Inflammatory macrophage (primary cell): Measurements from ENCODE around the gene LOC128125822.
A peak's percentile ranks its signal among the peaks of the same experiment; 100 is the strongest.
"Not testable (repeated sequence)": the region's sequence is repeated elsewhere in the genome, so short reads cannot be mapped to it uniquely, and the experiment has no call there.

Experiments used
- DNase-seq, 2 donors: peaks; one replicate each; pipeline ENCODE4 v3.0.0-alpha.2; 2020 to 2022

LOC128125822 gene

DNA sequence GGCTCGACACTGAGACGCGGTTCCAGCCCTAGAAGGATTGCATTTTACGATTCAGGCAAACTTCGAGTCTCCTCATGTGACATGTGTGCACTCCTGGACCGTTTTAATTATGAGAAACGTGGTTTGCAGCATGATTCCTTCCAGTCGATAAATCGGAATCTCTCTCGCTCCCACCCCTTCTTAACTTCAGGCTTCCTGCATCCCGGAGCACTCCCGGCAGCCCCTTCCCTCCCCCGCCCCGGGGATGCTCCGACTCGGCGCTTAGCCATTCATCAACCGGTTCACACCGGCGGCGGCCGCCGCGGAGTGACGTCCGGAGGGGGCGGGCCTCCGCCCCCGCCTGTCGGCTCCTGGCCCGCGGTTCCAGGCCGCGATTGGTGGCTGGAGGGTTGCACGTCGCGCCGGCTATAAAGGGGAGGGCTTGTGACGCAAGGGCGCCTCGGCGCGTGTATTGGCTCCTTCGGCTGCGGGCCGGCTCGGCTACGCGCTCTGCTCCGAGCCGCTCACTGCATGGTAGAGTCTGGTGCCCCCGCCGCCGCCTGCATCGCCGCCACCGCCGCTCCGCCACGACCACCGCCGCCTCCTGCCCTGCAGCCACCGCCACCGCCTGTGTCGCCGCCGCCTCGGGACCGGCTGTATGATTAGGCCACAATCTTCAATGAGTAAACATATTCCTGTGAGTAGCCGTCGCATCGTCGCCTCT lies at the start of gene LOC128125822, which contains the start of gene PTP4A1:
Gene LOC128125822, plus strand, starts transcription at position 437 of the 703 bp plus-strand sequence.
Gene PTP4A1, plus strand, starts transcription at position 437 of the 703 bp plus-strand sequence. CDS start 4,401 bp downstream, outside the sequence.
- DNase-seq, result peak; percentile 98

DNA sequence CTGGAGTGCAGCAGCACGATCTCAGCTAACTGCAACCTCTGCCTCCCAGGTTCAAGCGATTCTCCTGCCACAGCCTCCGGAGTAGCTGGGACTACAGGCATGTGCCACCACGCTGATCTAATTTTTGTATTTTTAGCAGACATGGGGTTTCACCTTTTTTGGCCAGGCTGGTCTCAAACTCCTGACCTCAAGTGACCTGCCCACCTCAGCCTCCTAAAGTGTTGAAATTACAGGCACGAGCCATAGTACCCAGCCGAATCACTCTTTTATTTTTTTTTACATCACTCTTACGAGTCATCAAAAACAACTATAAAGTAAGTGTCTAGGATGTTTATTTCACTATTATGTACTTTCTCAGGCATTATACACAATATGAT lies 49.4 kb upstream of the LOC128125822 start:
- DNase-seq, result not testable (repeated sequence)

DNA sequence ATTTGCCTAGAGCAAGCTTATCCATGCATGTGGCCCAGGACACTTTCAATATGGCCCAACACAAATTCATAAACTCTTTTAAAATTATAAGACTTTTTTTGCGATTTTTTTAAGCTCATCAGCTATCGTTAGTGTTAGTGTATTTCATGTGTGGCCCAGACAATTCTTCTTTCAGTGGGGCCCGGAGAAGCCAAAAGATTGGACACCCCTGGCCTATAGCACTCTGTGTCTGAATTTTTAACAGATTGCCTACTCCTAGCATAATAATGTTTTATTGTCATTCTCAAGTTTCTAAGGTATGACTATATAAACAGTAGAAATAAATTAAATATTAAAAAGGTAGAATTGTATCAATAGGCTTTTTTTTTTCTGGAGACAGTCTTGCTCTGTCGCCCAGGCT lies 48.6 kb upstream of the LOC128125822 start:
- DNase-seq, result no peak

DNA sequence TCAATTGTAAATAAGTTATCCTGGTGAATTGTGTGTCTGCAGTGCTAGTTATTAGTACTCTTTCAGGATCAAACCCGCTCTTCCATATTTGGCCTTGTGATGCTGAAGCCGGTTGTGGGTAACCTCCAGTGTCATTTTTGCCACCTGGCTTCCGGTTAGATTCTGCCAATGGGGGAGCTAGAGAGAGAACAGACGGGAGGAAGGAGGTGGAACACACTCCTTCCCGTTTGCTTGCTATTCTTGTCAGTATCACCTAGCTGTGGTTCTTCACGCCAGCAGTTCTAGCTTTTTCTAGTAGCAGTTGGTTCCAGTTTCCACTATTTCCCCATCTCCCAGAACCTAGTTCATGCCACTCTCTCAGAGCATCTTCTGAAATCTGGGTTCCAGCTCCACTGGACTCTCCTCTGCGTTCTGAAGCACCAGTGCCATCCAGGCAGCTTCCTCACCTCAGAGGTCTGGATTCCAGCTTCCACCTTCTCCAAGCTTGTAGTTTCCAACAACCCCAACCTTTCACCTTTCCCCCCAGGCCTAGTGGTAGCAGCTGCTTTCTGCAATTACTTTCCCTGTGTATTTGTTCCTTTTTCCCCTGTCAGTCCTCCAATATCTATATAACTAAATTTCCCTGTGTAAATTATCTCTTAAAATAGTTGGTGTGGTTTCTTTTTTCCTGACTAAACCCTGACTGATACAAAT lies 46.9 kb upstream of the LOC128125822 start:
- DNase-seq, result no peak

DNA sequence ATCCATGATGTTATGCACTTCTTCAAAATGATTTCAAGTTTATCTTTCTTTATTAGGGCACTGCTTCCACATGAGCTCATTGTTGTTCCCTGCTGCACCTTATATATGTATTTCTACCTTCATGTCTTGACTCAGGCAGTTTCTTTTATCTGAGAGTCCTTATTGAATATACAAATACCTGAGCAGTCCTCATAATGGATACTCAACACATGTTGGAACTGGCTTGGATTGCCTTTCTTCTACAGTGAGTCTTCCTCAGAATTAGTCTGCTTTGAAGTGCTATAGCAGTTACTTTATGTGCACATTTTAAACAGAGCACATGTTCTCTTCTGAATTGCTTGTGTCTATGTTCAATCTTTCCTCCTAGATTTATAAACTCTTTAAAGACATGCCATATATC lies 45.3 kb upstream of the LOC128125822 start:
- no peak for DNase-seq

DNA sequence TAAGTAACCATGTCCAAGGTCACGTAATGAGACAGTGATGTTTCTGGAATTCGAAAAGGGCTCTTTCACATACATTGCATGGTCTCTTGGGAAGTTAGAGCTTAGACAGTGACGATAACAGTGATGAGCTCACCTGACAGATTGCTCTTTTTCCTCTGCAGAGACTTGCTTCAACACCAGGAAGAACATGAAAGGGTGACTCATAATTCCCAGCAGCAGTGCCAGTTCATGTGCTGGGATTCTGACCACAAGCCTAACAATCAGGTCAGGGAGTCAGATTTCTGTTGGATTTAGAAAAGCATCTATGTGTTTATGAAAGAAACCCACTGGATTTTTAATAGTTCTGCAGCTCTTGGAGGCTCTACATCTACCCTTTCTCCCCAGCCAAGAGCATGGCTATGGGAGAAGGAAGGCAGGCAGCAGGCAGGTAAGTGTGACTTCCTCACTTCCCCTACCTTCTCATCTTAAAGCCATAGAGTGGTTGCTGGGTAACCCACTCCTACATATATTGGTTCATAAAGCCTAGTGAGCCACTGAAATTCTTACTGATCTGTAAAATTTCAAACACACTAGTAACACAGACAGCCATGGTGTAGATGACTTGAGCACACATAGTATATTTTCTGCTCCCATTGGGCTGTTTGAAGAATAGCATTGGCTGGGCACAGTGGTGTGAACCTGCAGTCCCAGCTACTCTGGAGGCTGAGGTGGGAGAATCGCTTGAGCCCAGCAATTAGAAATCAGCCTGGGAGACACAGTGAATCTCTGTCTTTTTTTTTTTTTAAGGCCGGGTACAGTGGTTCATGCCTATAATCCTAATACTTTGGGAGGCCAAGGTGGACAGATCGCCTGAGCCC lies 44.4 kb upstream of the LOC128125822 start:
- DNase-seq, result no peak

DNA sequence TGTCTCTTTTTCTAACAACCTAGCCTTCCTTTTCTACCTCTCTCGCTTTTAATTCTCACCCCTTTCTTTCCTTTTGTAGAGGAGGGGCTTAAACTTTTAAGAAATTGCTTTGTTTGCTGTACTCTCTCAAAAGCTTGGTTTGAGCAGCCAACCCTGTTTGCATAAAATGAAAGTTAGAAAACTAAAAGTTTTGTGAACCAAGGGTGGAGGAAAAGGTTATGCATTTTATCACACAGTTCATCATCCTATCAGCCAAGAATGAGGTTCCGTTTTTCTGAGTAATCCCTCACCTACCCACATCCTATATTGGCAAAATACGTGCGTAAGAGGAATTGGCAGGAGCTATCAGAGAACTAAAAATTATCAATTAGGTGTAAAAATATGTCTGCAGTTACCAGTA lies 42.8 kb upstream of the LOC128125822 start:
- DNase-seq, result no peak

DNA sequence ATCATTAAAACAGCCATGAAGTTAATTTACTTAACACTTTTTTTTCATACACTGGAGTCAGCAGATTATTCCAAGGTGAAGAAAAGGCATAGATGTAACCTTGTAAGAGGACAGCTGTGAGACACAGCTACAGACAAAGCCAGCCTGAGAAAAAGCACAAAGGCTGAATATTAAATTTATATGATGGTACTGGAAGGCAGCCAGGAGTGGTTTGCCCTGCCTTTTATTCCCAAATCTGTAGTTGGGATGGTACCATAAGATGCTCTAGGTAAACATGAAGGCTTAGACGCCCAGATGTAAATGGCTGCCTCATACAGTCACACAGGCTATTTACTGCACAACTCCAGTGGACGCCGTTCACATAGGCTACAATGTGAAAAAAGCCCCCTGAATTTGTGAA lies 42.1 kb upstream of the LOC128125822 start:
- DNase-seq, result no peak

DNA sequence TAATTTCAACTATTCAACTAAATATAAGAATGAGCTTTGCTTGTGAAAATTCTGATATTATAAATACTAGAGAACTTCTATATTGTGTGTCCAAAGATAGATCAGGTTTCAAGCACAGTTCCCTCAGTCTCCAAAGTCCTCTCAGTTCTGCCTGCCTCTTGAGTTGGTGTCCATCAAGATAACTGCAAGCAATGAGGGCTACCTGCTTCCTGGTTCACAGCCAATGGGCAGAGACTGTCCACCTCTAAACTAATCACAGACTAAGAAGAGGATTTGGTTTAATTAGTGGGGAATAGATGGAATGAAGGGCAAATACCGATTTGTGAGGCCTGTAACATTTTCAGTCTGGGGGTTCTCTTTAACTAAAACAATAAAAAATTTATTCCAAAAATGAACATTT lies 41.3 kb upstream of the LOC128125822 start:
- no peak for DNase-seq

DNA sequence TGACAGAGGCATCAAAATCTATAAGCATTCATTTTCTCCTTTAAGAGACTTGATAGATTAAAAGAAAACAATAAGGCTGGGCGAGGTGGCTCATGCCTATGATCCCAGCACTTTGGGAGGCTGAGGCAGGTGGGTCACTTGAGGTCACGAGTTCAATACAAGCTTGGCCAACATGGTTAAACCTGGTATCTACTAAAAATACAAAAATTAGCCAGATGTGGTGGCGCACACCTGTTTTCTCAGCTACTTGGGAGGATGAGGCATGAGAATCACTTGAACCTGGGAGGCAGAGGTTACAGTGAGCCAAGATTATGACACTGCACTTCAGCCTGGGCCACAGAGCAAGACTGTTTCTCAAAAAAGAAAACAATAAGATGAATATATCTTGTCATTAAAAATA lies 39.3 kb upstream of the LOC128125822 start:
- DNase-seq, result no peak

DNA sequence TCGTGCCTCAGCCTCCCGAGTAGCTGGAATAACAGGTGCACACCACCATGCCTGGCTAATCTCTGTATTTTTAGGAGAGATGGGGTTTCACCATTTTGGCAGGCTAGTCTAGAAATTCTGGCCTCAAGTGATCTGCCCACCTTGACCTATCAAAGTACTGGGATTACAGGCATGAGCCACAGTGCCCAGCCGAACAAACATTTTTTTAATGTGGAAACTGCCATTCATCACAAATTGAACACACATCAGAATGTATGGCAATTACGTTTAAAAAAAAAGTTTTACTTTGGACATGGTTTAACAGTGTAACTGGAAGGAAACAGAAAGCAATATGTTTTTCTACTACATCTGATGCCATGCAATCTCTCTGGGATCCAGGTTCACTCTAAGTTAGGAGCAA lies 38.3 kb upstream of the LOC128125822 start:
- no peak for DNase-seq

DNA sequence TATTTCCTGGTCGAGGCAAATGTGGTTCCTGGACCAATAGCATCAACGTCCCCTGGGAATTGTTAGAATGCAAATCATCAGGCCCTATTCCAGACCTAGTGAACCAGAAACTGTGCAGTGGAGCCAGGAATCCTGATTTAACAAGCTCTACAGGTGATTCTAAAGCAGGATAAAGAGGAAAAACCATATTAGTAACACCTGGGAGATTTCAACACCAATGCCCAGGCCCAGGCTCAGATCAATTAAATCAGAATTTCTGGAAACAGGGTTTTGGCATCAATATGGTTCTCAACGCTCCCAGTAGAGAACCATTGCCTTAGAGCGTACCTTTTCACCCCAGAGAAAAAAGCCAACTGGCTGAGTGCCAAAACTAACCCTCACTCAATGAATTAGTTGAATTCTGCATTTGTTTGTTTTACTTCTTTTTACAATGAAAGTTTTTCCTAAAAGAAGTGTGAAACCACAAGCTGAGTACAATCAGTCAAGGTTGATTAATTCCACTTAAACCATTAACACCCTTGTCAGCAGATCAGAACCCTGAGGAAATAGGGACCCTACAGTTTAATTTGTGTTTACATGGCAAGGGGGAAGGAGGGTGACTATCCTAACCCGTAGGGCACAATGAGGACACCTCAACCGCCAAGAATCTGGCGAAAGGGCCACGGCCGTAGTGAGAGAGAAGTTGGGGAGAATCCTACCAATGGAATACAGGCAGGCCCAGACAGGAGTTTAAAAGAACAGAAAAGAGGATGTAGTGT lies 34.9 kb upstream of the LOC128125822 start:
- DNase-seq, result no peak

DNA sequence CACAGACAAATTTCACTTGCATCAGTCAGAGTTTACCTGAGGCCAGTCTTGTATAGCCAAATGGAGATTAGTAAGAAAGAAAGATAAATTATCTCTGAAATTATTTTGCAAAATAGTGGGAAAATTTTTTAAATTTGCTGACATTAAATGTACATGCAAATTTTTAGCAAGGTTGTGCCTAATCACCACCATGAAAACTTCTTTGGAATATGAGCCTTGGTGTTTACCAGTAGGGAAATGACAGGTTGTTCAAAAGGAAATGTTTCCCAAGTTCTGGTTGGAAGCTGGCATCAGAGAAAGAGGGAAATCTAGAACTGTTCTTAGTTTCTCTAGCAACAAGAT lies 34.4 kb upstream of the LOC128125822 start:
- DNase-seq, result no peak

DNA sequence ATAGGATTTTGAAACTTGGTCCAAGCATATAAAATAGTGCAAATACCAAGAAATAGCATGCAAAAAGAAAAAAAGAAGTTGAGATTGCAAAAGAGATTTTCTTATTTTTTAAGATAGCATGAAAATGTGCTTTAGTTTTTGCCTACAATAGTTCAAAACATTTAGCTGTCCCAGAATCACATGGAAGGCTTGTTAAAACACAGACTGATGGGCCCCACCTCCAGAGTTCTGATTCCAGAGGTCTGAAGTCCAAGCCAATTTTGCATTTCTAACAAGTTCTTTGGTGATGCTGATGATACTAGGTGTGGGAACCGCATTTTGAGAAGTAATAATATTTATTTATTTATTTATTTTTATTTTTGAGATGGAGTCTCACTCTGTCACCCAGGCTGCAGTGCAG lies 33.7 kb upstream of the LOC128125822 start:
- DNase-seq, result no peak

DNA sequence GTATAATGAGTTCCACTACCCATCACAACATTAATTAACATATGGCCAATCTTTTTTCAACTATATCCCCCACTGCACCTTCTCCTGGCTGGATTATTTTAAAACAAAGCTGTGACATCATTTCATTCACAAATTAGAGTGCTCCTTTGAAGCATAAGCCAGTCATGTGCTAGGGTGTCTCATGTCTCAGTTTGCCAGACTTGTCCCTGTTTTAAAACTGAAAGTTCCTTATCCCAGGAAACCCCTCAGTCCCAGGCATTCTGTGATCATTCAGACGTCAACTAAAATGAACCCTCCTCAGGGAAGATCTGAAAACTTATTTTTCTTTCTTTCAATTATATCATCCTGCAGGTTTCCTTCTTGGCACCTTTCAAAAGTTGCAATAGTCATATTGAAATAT lies 29.3 kb upstream of the LOC128125822 start:
- no peak for DNase-seq

DNA sequence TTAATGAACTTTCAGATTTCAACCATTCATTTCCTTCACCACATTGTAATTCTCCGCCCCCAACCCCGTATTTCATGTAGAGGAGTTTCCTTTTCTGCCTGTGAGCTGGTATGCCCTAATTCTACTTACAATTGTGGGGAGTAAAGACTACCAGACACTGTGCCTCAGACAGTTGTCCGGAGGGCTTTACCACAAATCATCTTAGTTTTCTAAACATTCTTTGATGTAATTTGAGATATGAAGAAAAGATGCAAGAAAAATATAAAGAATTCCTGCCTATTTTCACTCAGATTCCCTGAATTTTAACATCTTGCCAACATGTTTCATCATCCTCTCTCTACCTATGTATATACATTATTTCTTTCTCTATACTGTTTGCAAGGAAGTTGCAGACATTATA lies 28.3 kb upstream of the LOC128125822 start:
- no peak for DNase-seq

DNA sequence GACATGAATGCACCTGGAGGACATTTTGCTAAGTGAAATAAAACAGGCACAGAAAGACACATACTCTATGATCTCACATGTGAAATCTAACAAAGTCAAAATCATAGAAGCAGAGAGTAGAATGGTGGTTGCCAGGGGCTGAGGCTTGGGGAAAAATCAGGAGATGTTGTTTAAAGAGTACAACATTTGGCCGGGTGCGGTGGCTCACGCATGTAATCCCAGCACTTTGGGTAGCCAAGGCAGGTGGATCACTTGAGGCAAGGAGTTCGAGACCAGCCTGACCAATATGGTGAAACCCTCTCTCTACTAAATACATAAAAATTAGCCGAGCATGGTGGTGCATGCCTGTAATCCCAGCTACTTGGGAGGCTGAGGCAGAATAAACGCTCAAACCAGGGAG lies 26.0 kb upstream of the LOC128125822 start:
- DNase-seq, result no peak

DNA sequence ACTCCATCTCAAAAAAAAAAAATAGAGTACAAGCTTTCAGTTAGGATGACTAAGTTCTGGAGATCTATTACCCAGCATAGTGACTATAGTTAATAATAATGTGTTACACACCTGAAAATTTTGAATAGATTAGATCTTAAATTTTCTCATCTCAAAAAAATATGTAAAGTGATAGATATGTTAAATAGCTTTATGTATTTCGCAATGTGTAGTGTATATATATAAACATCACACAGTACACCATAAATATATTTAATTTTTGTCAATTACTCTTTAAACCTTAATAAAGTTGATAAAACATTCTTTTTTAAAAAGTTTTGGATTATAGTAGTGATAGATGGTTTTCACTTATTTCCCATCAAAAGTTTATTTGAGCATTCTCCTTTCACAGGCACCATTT lies 25.6 kb upstream of the LOC128125822 start:
- no peak for DNase-seq

DNA sequence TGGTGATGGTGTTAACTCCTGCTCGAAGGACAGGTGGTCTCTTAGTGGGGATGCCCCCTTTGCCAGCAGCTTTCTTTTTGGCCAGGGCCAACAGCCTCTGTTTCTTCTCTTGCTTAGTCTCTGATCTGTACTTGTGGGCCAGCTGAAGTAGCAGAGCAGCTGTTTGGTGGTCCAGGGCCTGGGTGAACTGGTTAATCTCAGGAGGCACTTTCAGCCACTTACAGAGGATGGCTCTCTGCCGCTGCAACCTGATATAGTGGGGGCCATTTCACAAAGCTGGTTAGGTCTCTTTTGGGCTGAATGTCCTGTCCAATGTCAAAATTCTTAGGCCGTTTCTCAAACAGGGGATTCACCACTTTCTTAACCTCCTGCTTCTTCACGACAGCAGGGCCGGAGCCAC lies 23.2 kb upstream of the LOC128125822 start:
- no peak for DNase-seq

DNA sequence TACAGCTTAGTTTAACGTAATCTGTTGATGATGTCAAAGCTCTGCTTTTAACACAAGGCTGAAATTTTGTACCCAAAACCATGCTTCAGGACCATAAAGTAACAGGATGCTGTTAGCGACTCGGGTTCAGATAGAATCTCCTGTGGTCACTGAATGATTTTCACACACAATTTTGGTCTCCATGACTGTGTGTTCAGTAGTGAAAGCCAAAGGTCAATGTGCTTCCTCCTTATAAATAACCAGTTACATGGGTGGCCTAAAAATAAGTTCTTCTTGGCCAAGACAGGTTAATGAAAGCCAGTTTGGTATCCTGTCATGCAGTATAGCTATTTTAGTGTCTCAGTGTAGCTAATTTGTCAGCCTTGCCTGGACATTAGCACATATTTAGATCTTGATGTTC lies 19.1 kb upstream of the LOC128125822 start:
- no peak for DNase-seq

DNA sequence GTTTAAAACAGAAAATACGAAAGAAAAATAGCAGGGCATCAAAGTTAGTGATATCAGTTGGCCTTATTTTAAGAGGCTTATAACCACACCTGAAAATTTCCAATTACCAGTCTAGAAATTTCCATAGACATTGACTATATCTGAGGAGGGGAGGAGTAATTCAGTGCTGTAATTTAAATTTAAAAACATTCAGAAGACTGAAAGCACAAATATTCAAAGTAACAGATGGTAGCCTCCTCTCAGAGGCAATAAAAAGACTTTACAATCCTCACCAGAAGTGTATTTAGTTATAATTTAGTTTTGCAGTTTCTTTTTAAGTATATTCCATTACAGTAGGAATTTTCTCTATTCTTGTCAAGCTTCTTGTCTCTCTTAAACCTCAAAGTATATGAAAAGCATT lies 18.4 kb upstream of the LOC128125822 start:
- DNase-seq, result no peak

DNA sequence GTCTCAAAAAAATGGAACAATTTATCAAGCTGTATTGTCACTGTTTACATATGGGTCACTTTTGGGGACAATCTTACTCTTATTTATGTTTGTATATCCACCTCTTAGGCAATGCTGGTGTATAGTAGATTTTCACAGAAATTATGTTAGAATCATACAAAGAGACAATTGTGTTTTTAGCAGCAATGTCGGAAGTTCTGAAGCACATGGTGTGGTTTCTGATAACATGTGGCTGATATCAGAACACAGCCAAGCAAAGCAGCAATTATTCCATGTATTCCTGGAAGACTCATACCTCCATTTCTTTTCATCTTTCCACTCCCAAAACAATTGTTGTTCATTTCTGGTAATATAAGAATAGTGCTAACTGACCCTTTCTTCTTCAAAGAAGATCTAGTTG lies 17.5 kb upstream of the LOC128125822 start:
- no peak for DNase-seq

DNA sequence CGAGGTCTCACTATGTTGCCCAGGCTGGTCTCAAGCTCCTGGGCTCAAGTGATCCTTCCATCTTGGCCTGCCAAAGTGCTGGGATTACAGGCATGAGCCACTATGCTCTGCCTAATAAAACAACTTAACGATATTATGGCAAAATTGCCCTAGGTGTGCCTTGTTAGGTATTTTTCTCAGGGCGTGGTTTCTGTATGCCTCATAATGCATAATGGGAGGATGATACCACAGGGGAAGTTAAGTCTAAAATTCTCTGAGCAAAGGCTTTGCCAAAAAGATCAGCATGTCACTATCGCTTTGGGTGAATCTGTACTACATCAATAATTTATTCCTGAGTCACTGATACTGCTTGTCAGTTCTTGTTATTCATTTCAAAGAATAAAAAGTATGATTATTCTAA lies 15.9 kb upstream of the LOC128125822 start:
- no peak for DNase-seq
